Hematopoietic multipotent progenitor cell treated with erythropoietin and hydrocortisone succinate and interleukin-3 and kit ligand, for 17 days (in vitro differentiated cells): ENCODE results near the gene FMOD.

Source experiments
- DNase-seq: peaks from one replicate; pipeline ENCODE4 v3.0.0-alpha.2; 2015; ENCODE audit warnings: low spot score

Gene FMOD

DNA sequence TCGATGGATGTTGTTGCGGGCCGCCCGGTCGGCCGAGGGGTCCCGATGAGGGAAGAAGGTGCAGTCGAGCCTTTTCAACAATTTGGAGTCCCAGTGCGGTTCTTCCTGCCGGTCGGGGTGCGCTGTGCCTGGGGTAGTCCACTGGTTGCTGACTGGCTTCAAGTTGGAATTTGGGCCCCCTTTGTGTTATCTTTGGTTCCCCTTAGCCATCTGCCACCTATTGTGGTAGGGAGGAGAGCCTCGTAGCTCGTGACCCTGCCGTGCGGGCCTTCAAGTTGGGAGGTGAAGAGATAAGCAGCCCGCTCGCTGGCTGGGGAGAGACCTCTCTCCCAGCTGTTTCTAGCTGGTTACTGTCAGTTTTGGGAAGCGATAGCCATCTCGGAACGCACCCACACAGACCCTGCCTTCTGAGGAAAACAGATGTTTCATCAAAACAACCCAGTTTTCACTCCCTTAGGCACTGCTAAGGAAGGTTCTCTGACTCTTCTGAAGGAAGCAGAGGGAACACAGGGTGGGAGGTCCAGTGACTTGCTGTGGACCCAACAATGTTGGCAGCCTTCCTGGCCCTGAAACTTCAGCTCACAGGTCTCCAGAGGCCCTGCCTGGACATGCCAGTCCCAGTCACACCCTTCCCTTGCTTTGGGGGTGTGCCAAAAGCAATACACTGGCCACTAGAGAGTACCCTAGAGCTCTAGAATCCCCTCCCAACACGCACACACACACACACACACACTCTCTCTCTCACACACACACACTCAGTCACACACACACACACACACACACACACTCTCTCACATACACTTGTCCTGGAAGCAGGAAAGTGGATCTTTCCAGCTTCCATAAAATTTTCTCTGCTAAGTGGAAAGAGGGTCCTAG, 44.6 kb downstream of the FMOD start:
- peak; percentile 94 for DNase-seq

DNA sequence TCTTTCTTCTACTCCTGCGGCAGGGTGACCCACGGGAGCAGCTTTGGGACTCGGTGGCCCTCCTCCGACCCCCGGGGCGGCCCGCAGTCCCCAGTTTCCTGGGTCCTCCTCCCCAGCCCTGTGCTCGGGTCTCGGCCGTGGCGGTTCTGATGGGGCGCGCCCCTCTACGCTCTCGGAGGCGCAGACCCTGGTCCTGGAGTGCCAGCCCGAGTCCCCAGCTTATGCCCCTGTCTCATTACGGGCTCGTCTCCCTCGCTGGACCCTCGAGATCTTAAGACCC, 45.2 kb downstream of the FMOD start:
- DNase-seq: no peak

DNA sequence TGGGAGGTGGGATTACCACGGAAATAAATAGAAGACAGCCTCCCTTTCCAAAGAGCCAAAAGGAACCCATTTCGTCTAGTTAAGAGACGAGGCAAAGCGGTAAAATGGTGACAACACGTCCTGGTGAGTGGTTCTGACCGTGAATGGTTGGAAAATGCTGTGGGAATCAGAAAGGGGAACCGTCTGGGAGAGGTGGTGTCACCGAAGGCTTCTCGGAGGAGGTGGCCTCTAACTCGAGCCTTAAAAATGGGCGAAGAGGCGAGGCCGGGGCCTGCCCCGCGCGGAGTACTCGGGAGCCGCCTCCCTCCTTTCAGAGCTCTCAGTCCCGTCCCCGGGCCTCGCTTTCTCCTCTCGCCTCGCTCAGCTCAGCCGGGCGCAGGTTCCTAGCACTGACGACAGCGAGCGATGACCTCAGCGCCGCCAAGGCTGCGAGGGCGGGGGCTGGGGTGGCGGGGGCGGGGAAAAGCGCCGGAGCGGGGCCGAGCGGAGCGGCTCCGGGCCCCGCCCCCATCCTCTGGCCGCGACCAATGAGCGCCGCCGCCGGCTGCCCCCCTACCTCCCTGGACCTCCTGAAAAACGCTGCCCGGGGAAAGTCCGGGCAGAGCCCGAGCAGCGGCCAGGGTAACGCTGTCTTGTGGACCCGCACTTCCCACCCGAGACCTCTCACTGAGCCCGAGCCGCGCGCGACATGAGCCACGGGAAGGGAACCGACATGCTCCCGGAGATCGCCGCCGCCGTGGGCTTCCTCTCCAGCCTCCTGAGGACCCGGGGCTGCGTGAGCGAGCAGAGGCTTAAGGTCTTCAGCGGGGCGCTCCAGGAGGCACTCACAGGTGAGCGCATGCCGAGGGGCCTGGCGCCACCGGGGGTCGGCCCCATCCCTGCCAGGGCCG, 45.8 kb downstream of the FMOD start, which contains the start of gene BTG2:
Gene BTG2, plus strand, starts transcription at position 601 of the 890 bp plus-strand sequence. Its CDS starts 88 bp downstream, at position 689.
- DNase-seq: peak; percentile 96

DNA sequence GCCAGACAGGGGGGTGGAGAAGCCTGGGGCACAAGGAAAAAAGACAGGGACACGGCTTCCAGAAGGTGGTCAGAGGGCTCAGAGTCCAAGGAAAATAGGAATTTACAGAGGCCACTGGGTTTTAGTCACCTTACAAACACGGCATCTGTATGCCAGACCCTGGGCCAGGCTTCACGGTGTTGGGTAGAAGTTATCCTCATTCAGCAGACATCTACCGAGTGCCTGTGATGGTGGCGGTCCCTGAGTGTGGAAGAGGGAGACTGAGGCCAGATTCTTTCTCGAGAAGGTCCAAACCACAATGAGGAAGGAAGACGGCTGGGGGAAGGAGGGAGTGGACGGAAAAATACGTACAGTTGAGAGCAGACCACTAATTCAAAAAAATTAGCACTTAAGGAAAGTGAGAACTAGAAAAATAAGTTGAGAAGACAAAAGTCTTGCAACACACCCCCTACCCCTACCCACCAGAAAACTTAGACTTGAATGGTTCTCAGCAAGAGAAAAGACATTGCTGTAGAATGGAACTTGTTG, 46.5 kb downstream of the FMOD start:
- peak; percentile 54 for DNase-seq

DNA sequence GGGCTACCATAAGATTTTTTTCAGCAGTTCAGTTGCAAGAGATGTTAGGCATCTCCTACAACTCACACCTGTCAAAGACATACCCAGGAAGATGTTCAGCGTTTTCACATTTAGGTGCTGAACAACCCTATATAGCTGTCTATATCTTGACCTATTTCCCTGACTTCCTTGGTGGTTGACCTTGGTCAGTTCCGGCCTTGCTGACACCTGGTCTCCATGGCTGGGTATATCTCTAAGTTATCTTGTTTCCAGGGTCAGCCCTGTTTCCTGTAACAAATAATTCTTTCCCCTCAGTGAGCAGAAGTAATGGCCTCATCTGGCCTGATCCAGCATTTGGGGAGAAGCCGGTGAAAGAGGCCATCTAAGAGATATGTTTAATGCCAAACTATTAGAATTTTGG, 48.0 kb downstream of the FMOD start:
- DNase-seq: no peak

DNA sequence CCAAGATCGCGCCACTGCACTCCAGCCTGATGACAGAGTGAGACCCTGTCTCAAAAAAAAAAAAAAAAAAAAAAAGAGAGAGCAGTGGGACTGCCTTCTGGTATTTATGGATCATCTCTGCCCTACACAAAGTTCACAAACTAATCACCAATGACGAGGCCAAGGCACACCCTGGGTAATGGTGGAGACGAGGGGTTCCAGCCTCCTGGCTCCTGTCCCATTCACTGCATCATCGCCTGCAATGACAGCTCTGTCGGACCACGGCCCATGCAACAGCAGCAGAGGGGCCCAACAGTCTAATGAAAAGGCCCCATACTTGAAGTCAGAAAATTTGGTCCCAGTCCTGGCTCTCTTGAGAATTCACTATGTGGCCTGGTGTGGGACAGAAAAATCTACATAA, 48.5 kb downstream of the FMOD start:
- DNase-seq: no peak

DNA sequence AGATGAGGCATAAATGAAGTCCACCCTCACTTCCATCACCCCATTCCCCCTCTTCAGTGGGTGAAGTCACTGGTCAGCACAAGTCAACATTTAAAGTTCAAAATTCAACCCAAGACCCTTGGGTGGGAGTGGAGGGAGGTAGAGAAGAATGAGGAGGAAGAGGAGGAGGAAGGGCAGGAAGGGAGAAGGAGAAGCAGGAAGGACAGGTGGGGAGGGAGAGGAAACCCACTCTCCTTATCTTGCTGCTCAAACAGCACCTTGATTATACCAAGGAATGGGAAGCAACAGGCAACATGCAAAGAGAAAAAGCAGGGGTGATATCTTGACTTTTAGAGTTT, 49.6 kb downstream of the FMOD start:
- DNase-seq: no peak

DNA sequence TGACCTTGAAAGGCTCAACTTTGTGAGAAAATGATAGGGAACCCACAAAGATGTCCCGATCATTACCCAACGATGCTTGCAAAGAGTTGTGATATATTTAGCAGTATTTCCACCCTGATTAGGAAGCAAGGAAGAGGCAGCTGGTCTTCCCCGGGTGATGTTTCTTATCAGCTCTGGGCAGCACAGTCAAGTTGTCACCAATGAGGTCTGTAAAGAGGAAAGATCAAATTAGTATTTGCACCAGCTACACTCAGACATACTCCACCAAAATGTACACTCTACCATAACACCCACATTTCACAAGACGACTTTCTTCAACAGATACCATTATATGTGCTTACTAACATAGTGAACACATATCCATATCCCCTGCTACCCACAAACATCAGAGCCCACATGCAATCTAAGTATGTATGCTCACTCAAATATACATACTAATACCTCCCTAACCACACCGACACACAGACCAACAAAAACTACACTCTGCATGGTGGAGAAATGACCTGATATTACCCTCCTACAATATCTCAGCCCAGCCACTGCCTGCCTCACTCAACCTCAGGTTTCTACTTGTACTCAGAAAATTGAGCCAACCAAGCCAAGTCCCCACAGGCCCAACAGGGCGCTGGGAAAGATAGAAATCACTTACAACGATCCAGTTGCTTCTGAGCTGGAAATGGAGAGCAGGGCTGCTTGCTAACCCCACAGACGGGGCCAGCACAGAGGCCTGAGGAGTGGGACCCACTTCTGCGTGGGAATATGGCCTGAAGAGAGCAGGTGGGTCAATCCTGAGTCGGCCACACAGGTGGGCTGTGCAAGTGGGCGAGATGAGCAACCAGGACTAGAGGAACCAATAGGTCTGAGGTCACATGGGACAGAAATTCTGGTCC, 50.2 kb downstream of the FMOD start:
- DNase-seq: peak; percentile 71

DNA sequence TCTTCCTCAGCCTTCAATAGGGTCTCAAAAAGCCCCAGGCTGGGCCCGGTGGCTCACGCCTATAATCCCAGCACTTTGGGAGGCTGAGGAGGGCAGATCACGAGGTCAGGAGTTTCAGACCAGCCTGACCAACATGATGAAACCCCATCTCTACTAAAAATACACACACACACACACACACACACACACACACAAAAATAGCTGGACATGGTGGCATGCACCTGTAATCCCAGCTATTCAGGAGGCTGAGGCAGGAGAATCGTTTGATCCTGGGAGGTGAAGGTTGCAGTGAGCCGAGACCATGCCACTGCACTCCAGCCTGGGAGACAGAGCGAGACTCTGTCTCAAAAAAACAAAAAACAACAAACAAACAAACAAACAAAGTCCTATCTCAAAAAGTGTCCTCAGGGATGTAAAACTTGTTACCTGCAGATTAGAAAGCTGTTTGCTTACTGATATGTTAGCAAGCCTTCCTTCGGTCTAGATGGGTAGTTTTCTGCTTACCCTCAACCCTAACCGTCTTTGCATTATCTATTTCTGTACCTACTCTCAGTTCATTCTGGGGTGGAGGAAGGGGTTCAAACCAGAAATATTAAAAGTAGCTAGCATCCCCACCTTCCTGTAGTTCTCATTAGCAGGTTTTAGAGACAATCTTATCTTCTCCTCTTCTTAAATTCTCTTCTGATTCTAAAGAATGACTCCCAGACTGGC, 51.0 kb downstream of the FMOD start:
- DNase-seq: peak; percentile 28

DNA sequence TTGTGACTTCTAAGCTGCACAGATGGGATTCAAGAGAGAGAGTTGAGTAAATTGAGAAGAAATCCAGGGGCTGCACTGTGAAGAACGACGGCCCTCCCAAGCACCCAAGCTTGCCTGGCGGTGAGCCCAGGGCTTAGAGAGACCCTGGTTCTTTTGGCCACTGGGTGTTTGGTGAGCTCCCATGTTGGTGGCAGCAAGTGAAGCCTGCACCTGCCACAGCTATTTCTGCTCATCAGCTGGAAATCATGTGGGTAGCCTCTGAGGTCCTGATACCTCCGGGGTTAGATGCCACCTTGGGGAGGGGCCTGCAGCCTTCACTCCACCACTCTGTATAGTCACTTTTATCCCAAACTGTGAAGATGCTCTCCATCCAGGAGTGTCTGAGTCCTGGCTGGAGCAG, 51.8 kb downstream of the FMOD start:
- DNase-seq: no peak

DNA sequence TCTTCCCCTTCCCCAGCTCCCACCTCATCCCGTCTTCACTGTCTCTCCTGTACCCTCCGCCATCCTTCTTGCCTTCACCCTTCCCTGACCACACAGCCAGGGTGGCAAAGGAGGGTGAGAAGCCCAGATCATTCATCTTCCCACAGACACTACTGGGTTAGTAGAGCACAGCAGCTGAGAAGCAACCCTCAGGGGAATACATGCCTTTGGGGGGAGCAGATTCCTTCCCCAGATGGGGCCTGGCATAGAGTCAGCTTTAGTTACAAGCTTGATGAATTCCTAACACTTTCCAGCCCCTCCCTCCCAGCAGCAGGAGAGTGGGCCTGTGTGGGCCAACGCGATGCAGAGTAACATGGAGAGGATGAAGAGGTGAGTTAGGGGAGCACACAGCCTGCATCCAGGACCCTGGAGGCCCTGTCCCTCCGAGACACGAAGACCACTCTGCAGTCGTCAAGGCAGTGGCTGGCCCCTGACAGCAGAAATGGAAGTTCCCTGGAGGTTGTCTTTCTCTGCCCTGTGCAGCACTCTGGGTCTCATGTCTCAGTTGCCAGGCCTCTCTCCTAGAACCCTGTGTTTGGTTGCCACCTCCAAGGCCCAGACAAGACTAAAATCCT, 54.4 kb downstream of the FMOD start:
- DNase-seq: no peak

DNA sequence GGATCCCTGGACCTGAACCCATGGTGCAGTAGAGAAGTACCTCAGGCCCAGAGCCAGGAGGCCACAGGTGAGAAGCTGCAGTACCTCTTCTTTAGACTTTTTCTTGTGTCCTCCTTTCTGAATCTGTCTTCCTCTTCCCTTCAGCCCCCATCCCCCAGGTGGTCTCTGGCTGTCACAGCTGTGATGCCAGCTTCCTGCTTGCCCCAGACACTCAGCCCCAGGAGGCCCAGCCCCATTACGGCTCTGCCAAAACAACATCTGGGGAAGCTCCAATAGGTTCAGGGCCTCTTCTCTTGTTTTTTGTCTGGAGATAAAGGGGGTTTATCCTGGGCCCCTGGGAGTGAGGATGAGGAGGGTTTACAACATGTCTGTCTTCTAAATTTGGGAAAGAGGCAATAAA, 55.1 kb downstream of the FMOD start:
- DNase-seq: no peak

DNA sequence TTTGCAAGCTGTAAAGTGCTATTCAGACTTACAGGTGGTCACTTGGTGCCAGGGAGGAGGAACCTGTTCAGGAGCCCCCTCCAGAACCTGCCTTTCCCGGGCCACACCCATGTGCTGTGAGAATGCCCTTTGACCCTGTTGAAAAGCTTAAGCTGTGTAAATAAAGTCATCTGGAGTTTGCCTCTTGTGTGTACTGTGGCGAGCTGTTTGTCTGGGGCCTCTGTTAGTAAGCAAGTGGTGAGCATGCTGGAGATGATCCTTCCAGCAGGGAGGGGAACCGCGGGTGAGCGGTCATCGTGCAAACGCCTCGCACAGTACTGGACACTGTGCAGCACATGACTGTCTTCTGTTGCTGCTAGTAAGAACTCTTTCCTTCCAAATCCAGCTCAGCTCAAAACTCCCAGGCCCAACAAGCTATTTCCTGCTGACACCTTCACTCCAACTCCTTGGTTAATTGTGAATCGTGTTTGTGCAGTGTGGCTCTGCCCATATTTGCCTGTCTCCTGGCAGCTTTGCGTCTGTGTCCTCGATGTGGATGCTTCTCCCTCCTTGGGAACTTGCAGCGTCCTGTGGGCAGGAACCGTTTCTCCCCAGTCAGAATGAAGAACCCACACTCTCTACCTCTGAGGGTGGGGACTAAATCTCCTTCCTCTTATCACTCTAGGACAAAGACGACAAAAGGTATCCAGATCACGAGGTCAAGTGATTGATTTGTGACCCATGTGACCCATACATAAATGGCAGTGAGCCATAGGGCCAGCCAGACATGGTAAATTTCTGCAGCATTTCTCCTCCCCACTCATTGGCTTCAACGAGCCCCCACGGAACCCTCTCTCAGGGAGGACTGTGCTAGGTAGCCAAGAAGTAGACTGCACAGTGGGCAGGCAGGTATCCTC, 59.5 kb downstream of the FMOD start:
- no peak for DNase-seq
